PC-3 (cell line): ENCODE results near the gene ZNF37A. TPM values are rescaled to one million over a fixed set of nuclear protein-coding genes. Genes with fewer than 3 reads are reported as not detected.

Source experiments
- ATAC-seq: fragments of 200-7000 bp; cut with Tn5 transposase; 2 replicates; pipeline ENCODE4 v1.9.1; 2020; ENCODE audit warnings: mild to moderate bottlenecking, moderate library complexity
- BruUV-seq: library from RNA; stranded (reverse); fragments of 400-500 nt; replicated peaks from 2 replicates; lab custom pipeline; 2021; lab: Mats Ljungman, UMichigan
- CTCF ChIA-PET: fragments of 300-600 bp; sonication (Branson Sonifier 250); formaldehyde crosslinking; loops from one replicate; lab custom pipeline; 2022; ENCODE audit warnings: antibody characterized with exemption; lab: Charles Lee
- POLR2A ChIA-PET: fragments of 300-600 bp; sonication (Branson Sonifier 250); formaldehyde crosslinking; loops from one replicate; lab custom pipeline; 2022; ENCODE audit warnings: antibody characterized with exemption; ENCODE audit not compliant: unreplicated experiment; lab: Charles Lee
- DNase-seq: peaks from one replicate; pipeline ENCODE4 v3.0.0-alpha.2; 2015
- H2AFZ ChIP-seq: fragments of 300-600 bp; sonication (generic); 2 replicates; pipeline ENCODE4 v1.6.0; 2016; ENCODE audit warnings: antibody characterized with exemption, low read length
- H3F3A ChIP-seq: fragments of 300-600 bp; sonication (generic); one replicate; pipeline ENCODE4 v1.6.0; 2017; ENCODE audit warnings: antibody characterized with exemption, low read length, control low read depth, mild to moderate bottlenecking; ENCODE audit not compliant: unreplicated experiment
- H3K27ac ChIP-seq: fragments of 300-600 bp; sonication (generic); 2 replicates; pipeline ENCODE4 v1.5.1; 2016; ENCODE audit warnings: mild to moderate bottlenecking, low read length
- H3K27me3 ChIP-seq: fragments of 300-600 bp; sonication (generic); 2 replicates; pipeline ENCODE4 v1.6.1; 2016; ENCODE audit warnings: low read length, mixed read lengths
- H3K36me3 ChIP-seq: fragments of 300-600 bp; sonication (generic); 2 replicates; pipeline ENCODE4 v1.6.1; 2016; ENCODE audit warnings: low read depth, mixed run types, low read length, mixed read lengths
- H3K4me1 ChIP-seq: fragments of 300-600 bp; sonication (generic); 2 replicates; pipeline ENCODE4 v1.5.1; 2016; ENCODE audit warnings: low read length; ENCODE audit not compliant: insufficient read depth
- H3K4me2 ChIP-seq: fragments of 300-600 bp; sonication (generic); 2 replicates; pipeline ENCODE4 v1.6.0; 2016; ENCODE audit warnings: low read length
- H3K4me3 ChIP-seq: fragments of 300-600 bp; sonication (generic); 2 replicates; pipeline ENCODE4 v1.5.1; 2016; ENCODE audit warnings: mild to moderate bottlenecking, low read length, mixed read lengths
- H3K79me2 ChIP-seq: fragments of 300-600 bp; sonication (generic); 2 replicates; pipeline ENCODE4 v1.6.1; 2017; ENCODE audit warnings: low read length, mixed read lengths
- H3K9ac ChIP-seq: fragments of 300-600 bp; sonication (generic); 2 replicates; pipeline ENCODE4 v1.6.0; 2016; ENCODE audit warnings: mild to moderate bottlenecking, low read length
- H3K9me2 ChIP-seq: fragments of 300-600 bp; sonication (generic); replicated peaks from 2 replicates; pipeline ENCODE4 v1.6.1; 2016; ENCODE audit warnings: mixed run types, low read length, mixed read lengths
- H3K9me3 ChIP-seq: fragments of 300-600 bp; sonication (generic); 2 replicates; pipeline ENCODE4 v1.6.1; 2016; ENCODE audit warnings: low read length, mixed read lengths
- H4K20me1 ChIP-seq: fragments of 300-600 bp; sonication (generic); 2 replicates; pipeline ENCODE4 v1.6.1; 2016; ENCODE audit warnings: low read length, mixed read lengths
- CTCF ChIP-seq: fragments of 300-600 bp; sonication (generic); conservative IDR thresholded peaks from 2 replicates; pipeline ENCODE4 v1.5.1; 2017; ENCODE audit warnings: antibody characterized with exemption, low read depth, mild to moderate bottlenecking, low read length
- EZH2 ChIP-seq: fragments of 300-600 bp; sonication (generic); IDR thresholded peaks from one replicate; pipeline ENCODE4 v1.6.1; 2017; ENCODE audit warnings: antibody characterized with exemption, mild to moderate bottlenecking, low read length; ENCODE audit not compliant: unreplicated experiment
- EZH2phosphoT487 ChIP-seq: fragments of 300-600 bp; sonication (generic); IDR thresholded peaks from 2 replicates; pipeline ENCODE4 v1.6.1; 2018; ENCODE audit warnings: mild to moderate bottlenecking, antibody characterized with exemption, low read length, borderline replicate concordance
- intact Hi-C: fragments of 100-400 bp; cut with micrococcal nuclease; formaldehyde crosslinking; loops from 2 replicates; pipeline ENCODE4 v1.9.0; 2023
- total RNA-seq: library from RNA; depleted of rRNA; stranded (reverse); fragments of >200 nt; gene quantifications from 2 replicates; pipeline ENCODE4 v1.2.3, GENCODE V29; 2014; rRNA removed

The ZNF37A gene
- total RNA-seq, 1 experiment from 2014 or later = 25.7 TPM

GRCh38 chr10:38174336-38174735, 80.2 kb downstream of the ZNF37A start:
- no peak for DNase-seq
- intact Hi-C loops = no loop called here

GRCh38 chr10:38184477-38184876, 90.3 kb downstream of the ZNF37A start:
- no peaks in the 10 kb centered on the region for H3K79me2 ChIP-seq
- no peak for DNase-seq

More at GRCh38 chr10:38174336-38174735, 80.2 kb downstream of the ZNF37A start:
- BruUV-seq = no TSS peak
- Histone ChIP-seq H3K4me1 (no peaks in the 10 kb centered on the region), H3K79me2 (no peaks in the 10 kb centered on the region), H3K9me3 (0 out of 2 replicates have a peak, but pooled peaks cover 4% of the 10 kb centered on the region), H3K36me3 (no peaks in the 10 kb centered on the region), H3K9me2 (no peaks in the 10 kb centered on the region), H3K4me2 (no peak overlapping the region), H3K27me3 (no peaks in the 10 kb centered on the region), H3K27ac (no peak overlapping the region), H3K4me3 (no peak overlapping the region), H3K9ac (no peak overlapping the region), H2AFZ (no peak overlapping the region), H3F3A (no peaks in the 10 kb centered on the region), H4K20me1 (no peaks in the 10 kb centered on the region)
- TF ChIP-seq CTCF (no peak), EZH2phosphoT487 (no peak), EZH2 (no peak)
- no peak for ATAC-seq
- POLR2A ChIA-PET = no interaction called here
- CTCF ChIA-PET = no interaction called here

More at GRCh38 chr10:38184477-38184876, 90.3 kb downstream of the ZNF37A start:
- BruUV-seq = no TSS peak
- ChIA-PET POLR2A (no interaction called here), CTCF (no interaction called here)
- Histone ChIP-seq H3K4me1 (no peaks in the 10 kb centered on the region), H3K9ac (no peak overlapping the region), H3K9me3 (0 out of 2 replicates have a peak, but pooled peaks cover 4% of the 10 kb centered on the region), H3K4me3 (no peak overlapping the region), H3K36me3 (no peaks in the 10 kb centered on the region), H2AFZ (no peak overlapping the region), H4K20me1 (no peaks in the 10 kb centered on the region), H3K27me3 (no peaks in the 10 kb centered on the region), H3F3A (no peaks in the 10 kb centered on the region), H3K9me2 (no peaks in the 10 kb centered on the region), H3K27ac (no peak overlapping the region), H3K4me2 (no peak overlapping the region)
- intact Hi-C loops = no loop called here
- TF ChIP-seq EZH2 (no peak), EZH2phosphoT487 (no peak)
- no peak for ATAC-seq

Other genes starting within 250 kb of the ZNF37A start
- gene ZNF248, start 236.7 kb upstream of the ZNF37A start, total RNA-seq = 112 and 115 TPM in 2 replicates
- 2.4 and 3.9 TPM in 2 replicates for gene ZNF25, start 117.7 kb upstream of the ZNF37A start, total RNA-seq
- gene ZNF33A, start 83.7 kb upstream of the ZNF37A start, total RNA-seq = 18.0 and 21.1 TPM in 2 replicates